Measurements from ENCODE around the gene KCNQ2.

DNA sequence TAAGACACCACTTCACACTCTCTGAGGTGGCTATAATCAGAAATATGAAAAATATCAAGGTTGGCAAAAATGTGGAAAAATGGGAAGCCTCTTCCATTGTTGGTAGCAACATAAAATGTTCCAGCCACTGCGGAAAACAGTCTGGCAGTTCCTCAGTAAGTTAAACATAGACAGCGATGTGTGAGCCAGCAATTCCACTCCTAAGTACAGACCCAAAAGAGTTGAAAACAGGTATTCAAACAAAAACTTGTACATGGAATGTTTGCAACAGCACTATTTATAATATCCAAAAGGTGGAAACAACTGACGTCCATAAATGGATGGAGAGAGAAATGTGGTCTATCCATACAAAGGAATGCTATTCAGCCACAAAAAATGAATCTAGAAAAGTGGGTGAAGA is 40.8 kb upstream of the KCNQ2 start:
- TF ChIP-seq GABPA (IDR thresholded peaks at IDR 0.05 in 1 of 2, conservative IDR thresholded peaks at IDR 0.05 in 1 of 2) (no peak), JUND (IDR thresholded peaks at IDR 0.05) (no peak), SP1 (IDR thresholded peaks at IDR 0.05) (no peak), NR2F2 (IDR thresholded peaks at IDR 0.05) (no peak), HNF4G (IDR thresholded peaks at IDR 0.05) (no peak), RAD21 (IDR thresholded peaks at IDR 0.05) (no peak), YY1 (IDR thresholded peaks at IDR 0.05) (no peak)
- TF ChIP-seq, protein P1, sequence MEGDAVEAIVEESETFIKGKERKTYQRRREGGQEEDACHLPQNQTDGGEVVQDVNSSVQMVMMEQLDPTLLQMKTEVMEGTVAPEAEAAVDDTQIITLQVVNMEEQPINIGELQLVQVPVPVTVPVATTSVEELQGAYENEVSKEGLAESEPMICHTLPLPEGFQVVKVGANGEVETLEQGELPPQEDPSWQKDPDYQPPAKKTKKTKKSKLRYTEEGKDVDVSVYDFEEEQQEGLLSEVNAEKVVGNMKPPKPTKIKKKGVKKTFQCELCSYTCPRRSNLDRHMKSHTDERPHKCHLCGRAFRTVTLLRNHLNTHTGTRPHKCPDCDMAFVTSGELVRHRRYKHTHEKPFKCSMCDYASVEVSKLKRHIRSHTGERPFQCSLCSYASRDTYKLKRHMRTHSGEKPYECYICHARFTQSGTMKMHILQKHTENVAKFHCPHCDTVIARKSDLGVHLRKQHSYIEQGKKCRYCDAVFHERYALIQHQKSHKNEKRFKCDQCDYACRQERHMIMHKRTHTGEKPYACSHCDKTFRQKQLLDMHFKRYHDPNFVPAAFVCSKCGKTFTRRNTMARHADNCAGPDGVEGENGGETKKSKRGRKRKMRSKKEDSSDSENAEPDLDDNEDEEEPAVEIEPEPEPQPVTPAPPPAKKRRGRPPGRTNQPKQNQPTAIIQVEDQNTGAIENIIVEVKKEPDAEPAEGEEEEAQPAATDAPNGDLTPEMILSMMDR (IDR thresholded peaks at IDR 0.05; ENCODE audit: low read depth, low read length, missing input control) = no peak
- TF ChIP-seq, protein P2, sequence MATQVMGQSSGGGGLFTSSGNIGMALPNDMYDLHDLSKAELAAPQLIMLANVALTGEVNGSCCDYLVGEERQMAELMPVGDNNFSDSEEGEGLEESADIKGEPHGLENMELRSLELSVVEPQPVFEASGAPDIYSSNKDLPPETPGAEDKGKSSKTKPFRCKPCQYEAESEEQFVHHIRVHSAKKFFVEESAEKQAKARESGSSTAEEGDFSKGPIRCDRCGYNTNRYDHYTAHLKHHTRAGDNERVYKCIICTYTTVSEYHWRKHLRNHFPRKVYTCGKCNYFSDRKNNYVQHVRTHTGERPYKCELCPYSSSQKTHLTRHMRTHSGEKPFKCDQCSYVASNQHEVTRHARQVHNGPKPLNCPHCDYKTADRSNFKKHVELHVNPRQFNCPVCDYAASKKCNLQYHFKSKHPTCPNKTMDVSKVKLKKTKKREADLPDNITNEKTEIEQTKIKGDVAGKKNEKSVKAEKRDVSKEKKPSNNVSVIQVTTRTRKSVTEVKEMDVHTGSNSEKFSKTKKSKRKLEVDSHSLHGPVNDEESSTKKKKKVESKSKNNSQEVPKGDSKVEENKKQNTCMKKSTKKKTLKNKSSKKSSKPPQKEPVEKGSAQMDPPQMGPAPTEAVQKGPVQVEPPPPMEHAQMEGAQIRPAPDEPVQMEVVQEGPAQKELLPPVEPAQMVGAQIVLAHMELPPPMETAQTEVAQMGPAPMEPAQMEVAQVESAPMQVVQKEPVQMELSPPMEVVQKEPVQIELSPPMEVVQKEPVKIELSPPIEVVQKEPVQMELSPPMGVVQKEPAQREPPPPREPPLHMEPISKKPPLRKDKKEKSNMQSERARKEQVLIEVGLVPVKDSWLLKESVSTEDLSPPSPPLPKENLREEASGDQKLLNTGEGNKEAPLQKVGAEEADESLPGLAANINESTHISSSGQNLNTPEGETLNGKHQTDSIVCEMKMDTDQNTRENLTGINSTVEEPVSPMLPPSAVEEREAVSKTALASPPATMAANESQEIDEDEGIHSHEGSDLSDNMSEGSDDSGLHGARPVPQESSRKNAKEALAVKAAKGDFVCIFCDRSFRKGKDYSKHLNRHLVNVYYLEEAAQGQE (IDR thresholded peaks at IDR 0.05) = no peak
- TF ChIP-seq, protein P3, sequence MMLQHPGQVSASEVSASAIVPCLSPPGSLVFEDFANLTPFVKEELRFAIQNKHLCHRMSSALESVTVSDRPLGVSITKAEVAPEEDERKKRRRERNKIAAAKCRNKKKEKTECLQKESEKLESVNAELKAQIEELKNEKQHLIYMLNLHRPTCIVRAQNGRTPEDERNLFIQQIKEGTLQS (IDR thresholded peaks at IDR 0.05) = no peak
- TF ChIP-seq, protein P4, sequence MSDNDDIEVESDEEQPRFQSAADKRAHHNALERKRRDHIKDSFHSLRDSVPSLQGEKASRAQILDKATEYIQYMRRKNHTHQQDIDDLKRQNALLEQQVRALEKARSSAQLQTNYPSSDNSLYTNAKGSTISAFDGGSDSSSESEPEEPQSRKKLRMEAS (IDR thresholded peaks at IDR 0.05) = no peak
